Measurements from ENCODE around the gene CD7.
"Not testable (repeated sequence)": the region's sequence is repeated elsewhere in the genome, so short reads cannot be mapped to it uniquely, and the experiment has no call there.

Gene CD7

DNA sequence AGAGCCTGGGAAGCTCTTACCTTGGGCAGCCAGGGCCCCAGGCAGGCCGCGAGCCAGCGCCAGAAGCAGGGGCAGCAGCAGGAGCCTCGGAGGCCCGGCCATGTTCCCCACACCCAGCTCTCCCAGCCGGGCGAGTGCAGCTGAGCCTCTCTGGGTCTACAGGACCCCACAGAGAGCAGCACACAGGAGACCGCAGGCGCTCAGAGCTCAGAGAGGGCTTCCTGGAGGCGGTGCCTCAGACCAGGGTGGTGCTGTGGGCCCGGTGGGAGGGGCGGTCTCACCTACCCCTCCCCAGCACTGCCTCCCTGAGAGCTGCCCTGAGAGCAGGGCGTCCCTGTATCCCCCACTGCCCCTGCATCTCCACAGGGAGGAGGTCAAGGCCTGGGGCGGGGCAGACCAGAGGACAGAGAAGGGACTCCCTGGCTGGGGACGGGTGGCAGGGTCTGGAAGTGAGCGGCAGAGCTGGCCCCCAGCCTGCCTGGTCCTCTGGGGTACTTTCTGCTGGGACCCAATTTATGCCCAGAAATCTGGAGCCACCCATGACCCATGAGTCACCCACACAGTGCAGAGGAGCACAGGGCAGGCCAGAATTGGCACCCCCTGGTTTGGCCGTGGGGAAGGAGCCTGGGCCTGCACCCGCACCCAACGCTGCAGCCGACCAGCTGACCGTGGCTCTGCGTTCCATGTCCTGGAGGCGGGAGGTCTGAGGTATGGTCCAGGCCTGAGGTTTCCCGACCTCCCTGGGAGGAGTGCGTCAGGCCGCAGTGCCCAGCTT, at the start of gene CD7:
Gene CD7 (minus strand): TSS at position 215 of the 775 bp plus-strand sequence. CDS start 113 bp downstream, at position 102.
- DNase-seq: no peak

DNA sequence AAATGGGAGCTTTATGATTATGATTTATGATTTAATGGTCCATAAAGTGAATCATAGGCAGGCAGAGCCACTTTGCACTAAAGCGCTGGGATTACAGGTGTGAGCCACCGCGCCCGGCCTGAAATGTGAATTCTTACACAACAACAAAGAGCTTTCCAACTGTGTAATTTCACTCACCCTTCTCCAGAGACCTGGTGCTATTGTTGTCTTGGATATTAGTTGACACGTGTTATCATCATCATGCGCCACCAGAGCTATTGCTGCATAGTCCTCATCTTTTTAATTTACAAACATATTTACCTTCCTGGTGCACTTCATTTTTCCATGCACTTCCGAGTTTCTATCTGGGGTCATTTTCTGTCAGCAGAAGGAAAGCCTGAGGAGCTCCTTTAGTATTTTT, 49.3 kb upstream of the CD7 start:
- DNase-seq: no peak

DNA sequence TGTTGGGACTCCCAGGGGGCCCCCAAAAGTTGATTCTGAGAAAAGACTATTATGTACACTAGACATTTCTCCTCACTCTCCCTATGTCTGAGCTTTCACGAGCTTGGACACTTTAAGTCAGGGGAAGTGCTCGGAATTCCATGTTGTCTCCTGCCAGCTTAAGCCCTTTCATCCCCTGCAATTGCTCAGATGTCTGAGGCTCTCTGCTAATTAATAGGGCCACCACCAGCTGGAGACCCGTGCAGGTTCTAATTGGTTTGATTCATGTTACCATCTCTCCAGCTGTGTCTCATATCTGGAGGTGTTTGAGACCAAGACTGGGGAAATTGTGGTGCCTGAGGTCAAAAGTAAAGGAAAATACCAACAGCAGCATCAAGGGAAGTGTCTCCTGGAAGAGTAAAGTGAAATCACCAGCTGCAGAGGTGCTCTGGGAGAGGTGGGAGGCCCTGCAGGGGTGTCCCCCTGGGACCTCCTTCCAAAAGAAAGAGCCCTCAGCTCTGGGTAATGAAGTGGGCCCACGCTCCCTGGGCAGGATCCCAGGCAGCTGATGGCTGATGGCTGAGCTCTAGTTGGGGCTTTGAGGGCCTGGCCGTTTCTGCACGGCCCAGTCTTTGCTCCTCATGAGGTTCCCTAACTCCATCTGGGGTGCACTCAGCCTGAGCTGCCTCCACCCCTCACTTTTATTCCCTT, 48.3 kb upstream of the CD7 start:
- no peak for DNase-seq

GRCh38 chr17:82361885-82362633, 44.7 kb upstream of the CD7 start:
- no peak for DNase-seq

- DNase-seq: not testable (repeated sequence)
Observed at GRCh38 chr17:82359451-82360074, 42.2 kb upstream of the CD7 start.

DNA sequence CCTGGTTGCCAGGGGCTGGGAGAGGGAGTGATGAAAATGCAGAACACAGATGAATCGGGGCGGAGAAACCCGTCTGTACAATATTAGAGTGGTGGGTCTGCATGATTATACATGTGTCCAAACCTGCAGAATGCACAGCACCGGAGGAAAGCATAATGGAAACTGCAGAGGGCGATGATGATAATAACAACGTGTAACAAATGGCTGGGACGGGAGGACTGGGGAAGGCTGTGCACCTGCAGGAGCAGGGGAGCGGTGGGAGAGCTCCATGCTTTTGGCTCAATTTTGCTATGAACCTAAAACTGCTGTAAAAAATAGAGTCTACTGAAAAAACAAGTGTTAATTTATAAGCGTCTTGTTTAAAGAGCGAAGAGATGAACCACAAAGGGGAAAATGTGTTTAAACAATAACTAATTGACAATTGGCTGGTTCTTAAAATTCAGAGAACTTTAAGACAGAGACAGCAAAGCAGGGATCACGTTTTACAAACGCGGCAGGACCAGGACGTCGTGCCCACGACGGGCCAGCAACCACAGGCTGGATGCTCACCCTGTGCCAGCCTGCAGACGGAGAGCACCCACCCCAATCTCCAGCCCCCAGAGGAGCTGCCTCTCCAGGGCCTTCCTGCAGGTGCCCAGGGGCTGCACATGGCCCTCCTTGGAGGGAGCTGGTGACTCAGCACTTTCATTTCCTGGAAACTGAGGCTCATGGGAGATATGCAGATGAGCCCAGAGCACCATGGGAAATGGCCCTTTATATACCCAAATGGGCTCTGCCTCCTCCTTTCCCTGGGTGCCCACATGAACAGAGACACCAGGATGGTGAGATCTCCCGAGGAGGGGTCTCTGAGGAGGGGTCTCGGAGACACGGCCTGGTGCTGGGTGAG, 41.3 kb upstream of the CD7 start, which contains the start of gene TEX19:
Gene TEX19 (plus strand): TSS at position 783 of the 886 bp plus-strand sequence. CDS start 2,904 bp downstream, outside the sequence.
- no peak for DNase-seq

GRCh38 chr17:82357394-82357793, 40.0 kb upstream of the CD7 start:
- DNase-seq: no peak

DNA sequence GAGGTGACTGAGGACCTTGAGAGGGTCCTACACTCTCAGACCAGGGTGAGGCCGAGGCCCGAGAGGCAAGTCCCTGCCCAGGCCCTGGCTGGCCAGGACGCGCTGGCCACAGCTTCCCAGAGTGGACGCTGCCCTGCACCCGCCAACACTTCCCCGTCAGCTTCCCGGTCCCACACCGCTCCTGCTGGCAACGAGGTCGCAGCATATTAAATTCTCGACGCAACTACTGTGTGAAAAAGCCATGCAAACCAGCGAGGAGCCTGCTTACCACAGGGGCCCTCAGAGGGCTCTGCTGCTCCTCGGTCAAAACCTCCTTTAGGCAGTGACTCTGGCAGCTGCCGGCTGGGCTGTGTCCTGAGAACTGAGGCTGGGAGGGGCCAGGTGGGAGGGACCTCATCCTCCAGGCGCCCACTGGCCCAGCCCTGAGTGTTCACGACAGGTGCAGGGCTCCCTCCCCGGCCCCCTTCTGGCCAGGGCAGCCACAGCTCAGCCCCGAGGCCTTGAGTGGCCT, 39.5 kb upstream of the CD7 start:
- DNase-seq: peak; percentile 84

DNA sequence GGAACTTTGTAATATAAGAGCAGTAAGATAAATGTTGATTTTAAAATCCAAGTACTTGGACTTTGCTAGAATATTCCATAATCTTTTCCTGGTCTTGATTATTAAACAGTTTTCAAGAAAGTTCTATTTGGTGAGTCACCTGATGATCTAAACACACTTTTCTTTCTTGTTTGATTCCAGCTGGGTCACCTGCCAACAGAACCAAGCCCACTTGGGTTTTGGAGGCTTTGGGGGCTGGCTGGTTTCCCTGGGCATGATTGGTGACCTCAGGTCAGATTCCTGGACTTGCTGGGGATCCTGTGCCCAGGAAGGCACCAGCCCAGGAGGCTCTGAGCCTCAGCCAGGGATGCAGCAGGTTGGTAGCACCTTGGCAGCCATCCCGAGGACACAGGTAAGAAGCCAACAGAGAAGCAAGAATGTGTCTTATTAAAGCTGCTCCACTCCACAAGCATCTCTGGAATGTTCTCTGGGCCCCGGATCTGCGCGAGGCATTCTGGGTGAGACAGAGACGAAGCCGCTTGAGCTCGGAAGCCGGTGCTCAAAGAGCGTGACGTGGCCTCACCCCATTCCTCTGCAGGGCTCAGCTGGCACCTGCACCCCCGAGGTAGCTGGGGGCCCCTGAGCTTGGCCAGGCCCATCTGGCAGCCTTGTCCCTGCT, 38.5 kb upstream of the CD7 start:
- no peak for DNase-seq

- no peak for DNase-seq
Observed at GRCh38 chr17:82354804-82355308, 37.4 kb upstream of the CD7 start.

- DNase-seq: no peak
Observed at GRCh38 chr17:82353484-82353883, 36.1 kb upstream of the CD7 start.

DNA sequence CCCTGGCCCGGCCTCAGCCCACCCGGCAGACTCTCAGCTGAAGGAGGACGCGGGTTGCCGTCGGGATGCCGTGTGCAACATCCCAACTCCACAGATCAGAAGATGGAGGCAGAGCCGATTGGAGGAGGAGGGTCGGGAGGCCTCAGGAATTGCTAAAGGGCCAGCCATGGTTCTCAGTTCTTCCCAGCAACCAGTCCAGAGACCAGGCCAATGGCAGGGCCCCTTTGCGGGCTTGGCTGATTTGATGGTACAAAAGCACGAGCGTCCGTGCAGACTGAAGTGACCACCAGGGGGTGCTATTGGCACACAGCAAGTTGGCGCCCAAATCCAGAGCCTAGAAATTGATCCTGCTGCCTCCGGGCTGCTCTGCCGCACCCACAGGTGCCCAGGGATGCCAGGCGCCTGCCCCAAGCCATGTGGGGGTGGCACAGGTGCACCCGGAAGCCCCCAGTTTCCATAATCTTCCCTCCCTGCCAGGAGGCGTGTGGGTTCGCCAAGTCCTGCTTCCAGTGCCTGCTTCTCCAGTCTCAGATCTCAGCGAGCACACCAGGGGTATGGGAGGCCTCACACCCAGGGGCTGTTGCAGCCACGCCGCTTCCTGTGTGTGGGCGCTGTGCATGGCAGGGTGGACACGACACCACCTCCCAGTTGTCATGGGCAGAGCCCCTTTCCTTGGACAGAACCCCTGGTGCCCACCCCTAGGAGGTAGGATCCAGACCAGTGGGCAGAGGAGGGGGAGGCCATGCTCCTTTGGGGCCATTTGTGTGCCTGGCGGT, 34.5 kb upstream of the CD7 start:
- peak; percentile 95 for DNase-seq

- DNase-seq: no peak
Observed at GRCh38 chr17:82351254-82351712, 33.9 kb upstream of the CD7 start.

DNA sequence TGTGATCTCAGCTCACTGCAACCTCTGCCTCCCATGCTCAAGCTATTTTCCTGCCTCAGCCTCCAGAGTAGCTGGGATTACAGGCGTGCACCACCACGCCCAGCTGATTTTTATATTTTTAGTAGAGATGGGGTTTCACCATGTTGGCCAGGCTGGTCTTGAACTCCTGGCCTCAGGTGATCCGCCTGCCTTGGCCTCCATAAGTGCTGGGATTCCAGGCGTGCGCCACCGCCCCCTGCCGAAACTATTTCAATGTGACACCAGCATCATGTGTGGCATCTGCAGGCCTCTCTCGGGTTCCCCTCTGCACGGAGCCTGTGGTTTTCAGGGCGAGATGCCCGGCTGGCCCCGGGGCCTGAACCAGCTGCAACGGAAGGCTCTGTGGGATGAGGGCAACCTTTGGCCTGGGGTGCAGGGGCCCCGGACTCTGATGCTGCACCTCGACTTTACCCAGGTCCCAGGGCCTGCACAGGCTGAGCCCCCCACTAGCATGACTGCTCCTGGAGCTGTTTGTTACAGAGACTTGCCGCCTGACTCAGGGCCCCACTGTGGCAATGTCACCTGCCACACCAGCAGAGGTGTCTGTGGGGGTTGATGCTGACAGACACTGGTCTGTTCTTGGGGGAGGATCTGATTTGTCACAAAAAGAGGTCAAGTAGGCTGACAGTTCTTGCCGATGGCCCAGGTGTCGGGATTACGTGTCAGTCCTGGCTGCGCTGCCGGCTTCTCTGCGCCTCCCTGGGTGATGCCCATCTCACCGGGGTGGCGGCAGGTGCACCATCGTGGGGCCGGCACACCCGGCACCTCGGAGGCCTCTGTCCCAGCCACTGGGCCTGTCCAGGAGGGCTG, 33.0 kb upstream of the CD7 start:
- no peak for DNase-seq

DNA sequence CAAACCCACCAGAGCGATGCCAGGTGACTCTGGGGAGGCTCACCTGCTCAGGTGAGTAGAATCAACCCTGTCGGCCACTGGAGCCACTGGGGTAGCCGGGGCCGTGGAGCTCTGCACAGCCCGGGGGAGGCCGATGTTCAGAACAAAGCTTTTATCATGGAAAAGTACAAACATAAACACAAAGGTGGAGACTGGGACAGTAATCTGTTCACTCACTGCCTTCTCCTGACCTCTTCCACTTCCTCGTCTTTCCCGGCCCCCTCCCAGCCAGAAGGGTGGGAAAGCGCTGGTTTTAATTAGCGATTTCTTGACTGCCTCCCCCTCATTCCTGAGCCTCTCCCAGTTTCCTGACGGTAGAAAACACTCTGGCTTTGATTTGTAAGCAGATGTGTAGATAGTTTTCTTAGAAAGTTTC, 31.9 kb upstream of the CD7 start:
- DNase-seq: no peak

- DNase-seq: no peak
Observed at GRCh38 chr17:82348866-82349265, 31.5 kb upstream of the CD7 start.

DNA sequence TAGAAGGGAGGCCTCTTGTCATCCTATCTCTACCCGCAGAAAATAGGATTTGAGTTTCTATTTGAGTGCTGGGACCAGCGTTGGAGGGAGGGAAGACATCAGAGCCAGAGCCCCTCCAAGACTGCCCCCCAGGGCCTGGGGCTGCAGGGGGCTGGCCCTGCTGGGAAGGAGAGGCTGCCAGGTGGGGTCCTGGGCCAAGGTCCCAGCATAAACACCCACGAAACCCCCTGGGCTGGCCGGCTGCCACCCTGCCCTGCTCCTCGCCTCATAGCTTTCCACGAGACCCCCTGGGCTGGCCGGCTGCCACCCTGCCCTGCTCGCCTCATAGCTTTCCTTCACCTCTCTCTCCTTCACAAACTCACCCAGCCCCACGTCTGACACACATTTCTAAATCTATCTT, 31.0 kb upstream of the CD7 start:
- no peak for DNase-seq

GRCh38 chr17:82347994-82348393, 30.6 kb upstream of the CD7 start:
- not testable (repeated sequence) for DNase-seq

All from islet precursor cell (in vitro differentiated cells).